ENCODE measurements around the gene AP1B1.

GRCh38 chr22:29312218-29313125 is 75.9 kb downstream of the AP1B1 start:
- TF ChIP-seq ATF3 (IDR thresholded peaks at IDR 0.05; ENCODE audit: insufficient read depth, low read depth, low read length) (no peak), TAF1 (IDR thresholded peaks at IDR 0.05; ENCODE audit: low read depth, low read length) (no peak), CEBPB (IDR thresholded peaks at IDR 0.05; ENCODE audit: low read depth, low read length) (no peak), SUZ12 (IDR thresholded peaks at IDR 0.05; ENCODE audit: low read length) (no peak), MAFK (IDR thresholded peaks at IDR 0.05; ENCODE audit: low read depth, low read length) (no peak), POLR2A (IDR thresholded peaks at IDR 0.05; ENCODE audit: control extremely low read depth in 1 of 2, low read depth in 2 of 2, low read length in 2 of 2) (no peak), MAX (IDR thresholded peaks at IDR 0.05) (no peak), POLR2AphosphoS5 (IDR thresholded peaks at IDR 0.05; ENCODE audit: low read depth, low read length) (no peak), ZNF274 (IDR thresholded peaks at IDR 0.05; ENCODE audit: borderline replicate concordance, extremely low read depth, low read length) (no peak), KDM1A (IDR thresholded peaks at IDR 0.05; ENCODE audit: borderline replicate concordance, low read length) (no peak), CBX5 (IDR thresholded peaks at IDR 0.05; ENCODE audit: low read depth, low read length) (no peak)

Data from H1 (cell line).